B cell (primary cell): ENCODE data around the gene PTPRT. TPM values are rescaled to one million over a fixed set of nuclear protein-coding genes. Genes with fewer than 3 reads are reported as not detected.

ENCODE experiments used
- ATAC-seq: fragments of 200-7000 bp; cut with Tn5 transposase; one replicate; pipeline ENCODE4 v1.10.0; 2021; ENCODE audit warnings: low read depth, mild to moderate bottlenecking, moderate number of reproducible peaks, moderate library complexity
- CTCF ChIA-PET: fragments of 350-600 bp; sonication (Branson Sonifier 250); formaldehyde crosslinking; loops from one replicate; lab custom pipeline; 2021; ENCODE audit warnings: antibody characterized with exemption, inconsistent platforms; lab: Charles Lee
- POLR2A ChIA-PET: fragments of 350-600 bp; sonication (Branson Sonifier 250); formaldehyde crosslinking; loops from one replicate; lab custom pipeline; 2021; ENCODE audit warnings: antibody characterized with exemption; lab: Charles Lee
- DNase-seq: peaks from one replicate; pipeline ENCODE4 v3.0.0; 2013
- H2AFZ ChIP-seq: 2 replicates; pipeline ENCODE4 v1.6.1; 2012; ENCODE audit warnings: mild to moderate bottlenecking, low read depth, low read length; ENCODE audit not compliant: insufficient read depth, poor library complexity, severe bottlenecking
- H3K27ac ChIP-seq, 2 donors: 1 replicate in 1 of 2; 2 replicates in 1 of 2; pipeline ENCODE4 v1.5.1; 2012 to 2013; ENCODE audit warnings: low read length in 2 of 2, mild to moderate bottlenecking in 2 of 2, moderate library complexity in 1 of 2
- H3K27me3 ChIP-seq, 4 experiments: fragments of 200-600 bp in 1 of 4; sonication (generic) in 1 of 4; replicated peaks in 1 of 4; 1 replicate in 2 of 4; 2 replicates in 2 of 4; pipeline versions ENCODE4 v1.6.1 to v1.7.0; 2013 to 2016; ENCODE audit warnings: low read length in 3 of 4, mild to moderate bottlenecking in 2 of 4, mixed read lengths in 1 of 4, moderate library complexity in 1 of 4; ENCODE audit not compliant: insufficient read depth in 4 of 4, control insufficient read depth in 3 of 4; ENCODE audit errors: control extremely low read depth in 1 of 4
- H3K36me3 ChIP-seq, 2 experiments: replicated peaks in 1 of 2; 1 replicate in 1 of 2; 2 replicates in 1 of 2; pipeline versions ENCODE4 v1.6.1 to v1.7.1; 2013; ENCODE audit warnings: low read length in 1 of 2; ENCODE audit not compliant: insufficient read depth in 2 of 2, control insufficient read depth in 1 of 2; ENCODE audit errors: control extremely low read depth in 1 of 2, extremely low read depth in 1 of 2
- H3K4me1 ChIP-seq, 2 donors: fragments of 200-600 bp in 1 of 2; sonication (generic) in 1 of 2; 1 replicate in 1 of 2; 2 replicates in 1 of 2; pipeline versions ENCODE4 v1.5.1 to v1.6.1; 2013 to 2017; ENCODE audit warnings: low read length in 2 of 2; ENCODE audit not compliant: control insufficient read depth in 2 of 2, insufficient read depth in 2 of 2
- H3K4me2 ChIP-seq: replicated peaks from 2 replicates; pipeline ENCODE3; 2012; ENCODE audit warnings: mild to moderate bottlenecking, low read depth, low read length; ENCODE audit not compliant: poor library complexity, severe bottlenecking
- H3K4me3 ChIP-seq, 5 experiments: fragments of 200-600 bp in 1 of 5; sonication (generic) in 1 of 5; 1 replicate in 3 of 5; 2 replicates in 2 of 5; pipeline versions ENCODE4 v1.5.1 to v1.7.0; 2011 to 2016; ENCODE audit warnings: low read length in 4 of 5, mild to moderate bottlenecking in 4 of 5, low read depth in 2 of 5, control low read depth in 1 of 5, moderate library complexity in 1 of 5; ENCODE audit not compliant: insufficient read depth in 1 of 5; ENCODE audit errors: control extremely low read depth in 1 of 5, extremely low read depth in 1 of 5
- H3K79me2 ChIP-seq: fragments of 200-600 bp; sonication (generic); one replicate; pipeline ENCODE4 v1.6.0; 2016; ENCODE audit warnings: low read length; ENCODE audit not compliant: control insufficient read depth, insufficient read depth
- H3K9ac ChIP-seq: fragments of 200-600 bp; sonication (generic); 2 replicates; pipeline ENCODE4 v1.6.1; 2017; ENCODE audit warnings: mild to moderate bottlenecking, low read length, moderate library complexity
- H3K9me3 ChIP-seq, 3 donors: one replicate each; pipeline versions ENCODE4 v1.6.1 to v1.7.1; 2013; ENCODE audit warnings: low read length in 2 of 3; ENCODE audit not compliant: control insufficient read depth in 2 of 3, insufficient read depth in 1 of 3; ENCODE audit errors: control extremely low read depth in 1 of 3
- H4K20me1 ChIP-seq: 2 replicates; pipeline ENCODE4 v1.6.0; 2012; ENCODE audit warnings: mild to moderate bottlenecking, low read length; ENCODE audit not compliant: insufficient read depth, control insufficient read depth, poor library complexity, severe bottlenecking
- H3K27ac Mint-ChIP-seq: one replicate; pipeline ENCODE4 v1.8.0; 2021; ENCODE audit warnings: mixed read lengths
- H3K27me3 Mint-ChIP-seq: one replicate; pipeline ENCODE4 v1.8.0; 2021; ENCODE audit warnings: mixed read lengths
- H3K4me1 Mint-ChIP-seq: one replicate; pipeline ENCODE4 v1.8.0; 2021; ENCODE audit warnings: mixed read lengths
- H3K4me3 Mint-ChIP-seq: one replicate; pipeline ENCODE4 v1.8.0; 2021; ENCODE audit warnings: mixed read lengths
- H3K9me3 Mint-ChIP-seq: one replicate; pipeline ENCODE4 v1.8.0; 2022; ENCODE audit warnings: mixed read lengths; ENCODE audit not compliant: insufficient read depth
- EZH2 ChIP-seq: IDR thresholded peaks from 2 replicates; pipeline ENCODE4 v1.6.1; 2012; ENCODE audit warnings: borderline replicate concordance, low read depth, mild to moderate bottlenecking, moderate library complexity, low read length; ENCODE audit not compliant: insufficient read depth, poor library complexity, severe bottlenecking
- WGBS: methylation state at CpG from one replicate; pipeline ENCODE4 v1.1.5; 2013; ENCODE audit warnings: missing lambda C conversion rate; ENCODE audit not compliant: insufficient coverage; 5-methylcytosine and 5-hydroxymethylcytosine counted together
- intact Hi-C: fragments of 100-400 bp; cut with micrococcal nuclease; formaldehyde crosslinking; loops from one replicate; pipeline ENCODE4 v1.10.0; 2022
- polyA plus RNA-seq: library from polyadenylated mRNA; depleted of rRNA; stranded (reverse); fragments of >200 nt; gene quantifications from 2 replicates; pipeline ENCODE4 v1.2.3, GENCODE V29; 2012
- total RNA-seq, 2 donors: library from RNA; stranded (reverse); fragments of 120-200 nt in 1 of 2; gene quantifications; 1 replicate in 1 of 2; 2 replicates in 1 of 2; pipeline versions ENCODE4 v1.2.3 to v1.2.4, GENCODE V29; 2013 to 2022
- TF ChIP-seq, protein P1 (sequence below): fragments of 200-600 bp; IDR thresholded peaks from one replicate; pipeline ENCODE4 v1.8.0; 2022; ENCODE audit warnings: antibody characterized with exemption, mild to moderate bottlenecking

Gene PTPRT
- total and polyA plus RNA-seq, 2 donors (not counting 1 experiment from before 2014, with no cell fraction given) = not detected

DNA sequence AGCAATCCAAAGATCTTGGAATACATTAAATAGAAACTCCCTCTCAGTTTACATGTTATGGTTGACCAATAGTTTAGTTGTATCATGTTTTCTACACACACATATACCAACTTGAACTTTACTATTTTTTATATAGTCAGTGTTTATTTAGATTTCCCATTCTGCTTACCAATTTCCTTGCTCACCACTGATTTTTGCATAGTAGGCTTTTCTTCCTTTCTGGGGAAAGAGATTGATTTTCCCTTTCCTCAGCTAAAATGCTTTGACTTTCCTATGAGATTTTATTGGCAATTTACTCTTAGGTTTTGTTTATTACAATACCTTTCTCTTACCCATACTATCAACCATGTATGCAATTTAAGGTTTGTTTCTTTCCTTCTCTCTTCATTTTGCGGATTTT, 665.6 kb downstream of the PTPRT start:
- no peak overlapping the region for H3K4me2 ChIP-seq
- Mint-ChIP-seq H3K4me1 (no peaks in the 10 kb centered on the region), H3K27me3 (peaks cover 3% of the 10 kb centered on the region), H3K4me3 (no peak overlapping the region), H3K9me3 (no peaks in the 10 kb centered on the region), H3K27ac (no peak overlapping the region)
- no peak overlapping the region for H3K9ac ChIP-seq
- CTCF ChIA-PET = no interaction called here
- H3K4me3 ChIP-seq = no peak overlapping the region
- H3K27ac ChIP-seq = no peak overlapping the region
- no peaks in the 10 kb centered on the region for H3K9me3 ChIP-seq
- no peak for DNase-seq
- intact Hi-C loops = no loop called here
- H3K27me3 ChIP-seq = no peaks in the 10 kb centered on the region
- H4K20me1 ChIP-seq = no peaks in the 10 kb centered on the region
- TF ChIP-seq EZH2 = no peak
- TF ChIP-seq, protein P1, sequence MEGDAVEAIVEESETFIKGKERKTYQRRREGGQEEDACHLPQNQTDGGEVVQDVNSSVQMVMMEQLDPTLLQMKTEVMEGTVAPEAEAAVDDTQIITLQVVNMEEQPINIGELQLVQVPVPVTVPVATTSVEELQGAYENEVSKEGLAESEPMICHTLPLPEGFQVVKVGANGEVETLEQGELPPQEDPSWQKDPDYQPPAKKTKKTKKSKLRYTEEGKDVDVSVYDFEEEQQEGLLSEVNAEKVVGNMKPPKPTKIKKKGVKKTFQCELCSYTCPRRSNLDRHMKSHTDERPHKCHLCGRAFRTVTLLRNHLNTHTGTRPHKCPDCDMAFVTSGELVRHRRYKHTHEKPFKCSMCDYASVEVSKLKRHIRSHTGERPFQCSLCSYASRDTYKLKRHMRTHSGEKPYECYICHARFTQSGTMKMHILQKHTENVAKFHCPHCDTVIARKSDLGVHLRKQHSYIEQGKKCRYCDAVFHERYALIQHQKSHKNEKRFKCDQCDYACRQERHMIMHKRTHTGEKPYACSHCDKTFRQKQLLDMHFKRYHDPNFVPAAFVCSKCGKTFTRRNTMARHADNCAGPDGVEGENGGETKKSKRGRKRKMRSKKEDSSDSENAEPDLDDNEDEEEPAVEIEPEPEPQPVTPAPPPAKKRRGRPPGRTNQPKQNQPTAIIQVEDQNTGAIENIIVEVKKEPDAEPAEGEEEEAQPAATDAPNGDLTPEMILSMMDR = no peak
- no peaks in the 10 kb centered on the region for H3K4me1 ChIP-seq
- no peak for ATAC-seq
- no peaks in the 10 kb centered on the region for H3K79me2 ChIP-seq
- H2AFZ ChIP-seq = no peak overlapping the region
- no CpG with 5 or more reads among the region's 1 CpG for WGBS
- POLR2A ChIA-PET = no interaction called here
- H3K36me3 ChIP-seq = no peaks in the 10 kb centered on the region

DNA sequence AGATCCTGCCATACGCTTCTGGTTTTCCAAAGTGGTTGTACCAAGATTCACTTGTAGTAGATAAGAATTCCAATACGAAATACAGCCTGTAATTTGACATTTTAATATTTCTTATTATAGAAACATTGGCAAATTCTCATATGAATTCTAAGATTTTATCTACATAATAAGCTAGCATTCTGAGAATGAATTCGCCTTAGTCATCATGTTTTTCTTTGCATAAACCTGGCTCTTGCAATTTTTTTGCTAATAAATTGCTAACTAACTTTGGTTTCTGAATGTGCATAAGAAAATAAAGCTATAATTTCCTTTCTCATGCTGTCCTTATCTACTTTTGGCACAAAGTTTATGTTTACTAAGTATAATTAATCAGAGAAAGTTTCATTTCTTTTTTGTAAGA, 673.0 kb downstream of the PTPRT start:
- no peak for TF ChIP-seq EZH2
- TF ChIP-seq, protein P1 = no peak
- Histone ChIP-seq H3K9ac (no peak overlapping the region), H3K79me2 (no peaks in the 10 kb centered on the region), H3K36me3 (no peaks in the 10 kb centered on the region), H2AFZ (no peak overlapping the region), H4K20me1 (no peaks in the 10 kb centered on the region), H3K4me2 (no peak overlapping the region), H3K27ac (no peak overlapping the region), H3K9me3 (no peaks in the 10 kb centered on the region), H3K27me3 (no peaks in the 10 kb centered on the region), H3K4me1 (no peaks in the 10 kb centered on the region), H3K4me3 (no peak overlapping the region)
- Mint-ChIP-seq H3K27ac (no peak overlapping the region), H3K27me3 (no peaks in the 10 kb centered on the region), H3K4me3 (no peak overlapping the region), H3K9me3 (no peaks in the 10 kb centered on the region), H3K4me1 (no peaks in the 10 kb centered on the region)
- intact Hi-C loops = no loop called here
- POLR2A ChIA-PET = no interaction called here
- WGBS = no CpG with 5 or more reads among the region's 3 CpGs
- CTCF ChIA-PET = no interaction called here
- ATAC-seq = no peak
- no peak for DNase-seq
